ENCODE results near the gene LHFPL3. TPM values are rescaled to one million over a fixed set of nuclear protein-coding genes. Genes with fewer than 3 reads are reported as not detected.
"Not testable (repeated sequence)": the region's sequence is repeated elsewhere in the genome, so short reads cannot be mapped to it uniquely, and the experiment has no call there.

LHFPL3 gene
- polyA plus RNA-seq, 4 donors, result 5.6 to 7.9 (median 7.0) TPM

GRCh38 chr7:104922182-104923009 is 594.0 kb downstream of the LHFPL3 start:
- DNase-seq (ENCODE audit: low read depth in 4 of 4, low spot score in 3 of 4), result no peak

GRCh38 chr7:104923010-104923421 is 594.6 kb downstream of the LHFPL3 start:
- peak in 3 of 4 donors; percentile 72 to 78 (median 74) for DNase-seq (ENCODE audit: low read depth in 4 of 4, low spot score in 3 of 4)

GRCh38 chr7:104926189-104926588 is 597.8 kb downstream of the LHFPL3 start:
- DNase-seq (ENCODE audit: low read depth in 4 of 4, low spot score in 3 of 4), result not testable (repeated sequence)

GRCh38 chr7:104926601-104927041 is 598.2 kb downstream of the LHFPL3 start:
- DNase-seq (ENCODE audit: low read depth in 4 of 4, low spot score in 3 of 4), result peak in 3 of 4 donors; percentile 38 to 74 (median 67)

- DNase-seq (ENCODE audit: low read depth in 4 of 4, low spot score in 3 of 4), result peak in 2 of 4 donors; percentile 47 to 48
Observed at GRCh38 chr7:104927055-104927454, 598.7 kb downstream of the LHFPL3 start.

- DNase-seq (ENCODE audit: low read depth in 4 of 4, low spot score in 3 of 4), result no peak
Observed at GRCh38 chr7:104928721-104929400, 600.5 kb downstream of the LHFPL3 start.

GRCh38 chr7:104929921-104930320 is 601.5 kb downstream of the LHFPL3 start:
- no peak for DNase-seq (ENCODE audit: low read depth in 4 of 4, low spot score in 3 of 4)

GRCh38 chr7:104931181-104931781 is 602.9 kb downstream of the LHFPL3 start:
- no peak for DNase-seq (ENCODE audit: low read depth in 4 of 4, low spot score in 3 of 4)

GRCh38 chr7:104933022-104933421 is 604.6 kb downstream of the LHFPL3 start:
- no peak for DNase-seq (ENCODE audit: low read depth in 4 of 4, low spot score in 3 of 4)

GRCh38 chr7:104933521-104933988 is 605.2 kb downstream of the LHFPL3 start:
- no peak for DNase-seq (ENCODE audit: low read depth in 4 of 4, low spot score in 3 of 4)

- no peak for DNase-seq (ENCODE audit: low read depth in 4 of 4, low spot score in 3 of 4)
Observed at GRCh38 chr7:104934665-104935064, 606.3 kb downstream of the LHFPL3 start.

- DNase-seq (ENCODE audit: low read depth in 4 of 4, low spot score in 3 of 4), result no peak
Observed at GRCh38 chr7:104935276-104935675, 606.9 kb downstream of the LHFPL3 start.

GRCh38 chr7:104936546-104936945 is 608.1 kb downstream of the LHFPL3 start:
- no peak for DNase-seq (ENCODE audit: low read depth in 4 of 4, low spot score in 3 of 4)

GRCh38 chr7:104937489-104937888 is 609.1 kb downstream of the LHFPL3 start:
- DNase-seq (ENCODE audit: low read depth in 4 of 4, low spot score in 3 of 4), result not testable (repeated sequence)

- no peak for DNase-seq (ENCODE audit: low read depth in 4 of 4, low spot score in 3 of 4)
Observed at GRCh38 chr7:104938741-104939390, 610.5 kb downstream of the LHFPL3 start.

- no peak for DNase-seq (ENCODE audit: low read depth in 4 of 4, low spot score in 3 of 4)
Observed at GRCh38 chr7:104940023-104940710, 611.8 kb downstream of the LHFPL3 start.

- DNase-seq (ENCODE audit: low read depth in 4 of 4, low spot score in 3 of 4), result peak in 3 of 4 donors; percentile 65 to 82 (median 67)
Observed at GRCh38 chr7:104943502-104944343, 615.3 kb downstream of the LHFPL3 start.

GRCh38 chr7:104945599-104945956 is 617.2 kb downstream of the LHFPL3 start:
- DNase-seq (ENCODE audit: low read depth in 4 of 4, low spot score in 3 of 4), result no peak

- no peak for DNase-seq (ENCODE audit: low read depth in 4 of 4, low spot score in 3 of 4)
Observed at GRCh38 chr7:104946338-104946737, 617.9 kb downstream of the LHFPL3 start.

All from right renal pelvis (tissue), 4 donors.